DND-41 (cell line): ENCODE results near the gene BIRC3.

Experiments
- CTCF ChIP-seq: IDR thresholded peaks from 2 replicates; pipeline ENCODE4 v1.5.1; 2012; ENCODE audit warnings: borderline replicate concordance, low read length, moderate library complexity, mild to moderate bottlenecking; ENCODE audit not compliant: poor library complexity, severe bottlenecking; ENCODE audit errors: extremely low read depth
- EZH2 ChIP-seq: IDR thresholded peaks from 3 replicates; pipeline ENCODE4 v1.6.1; 2012; ENCODE audit warnings: borderline replicate concordance, low read depth, mild to moderate bottlenecking, moderate library complexity, low read length, inconsistent platforms; ENCODE audit not compliant: severe bottlenecking

DNA sequence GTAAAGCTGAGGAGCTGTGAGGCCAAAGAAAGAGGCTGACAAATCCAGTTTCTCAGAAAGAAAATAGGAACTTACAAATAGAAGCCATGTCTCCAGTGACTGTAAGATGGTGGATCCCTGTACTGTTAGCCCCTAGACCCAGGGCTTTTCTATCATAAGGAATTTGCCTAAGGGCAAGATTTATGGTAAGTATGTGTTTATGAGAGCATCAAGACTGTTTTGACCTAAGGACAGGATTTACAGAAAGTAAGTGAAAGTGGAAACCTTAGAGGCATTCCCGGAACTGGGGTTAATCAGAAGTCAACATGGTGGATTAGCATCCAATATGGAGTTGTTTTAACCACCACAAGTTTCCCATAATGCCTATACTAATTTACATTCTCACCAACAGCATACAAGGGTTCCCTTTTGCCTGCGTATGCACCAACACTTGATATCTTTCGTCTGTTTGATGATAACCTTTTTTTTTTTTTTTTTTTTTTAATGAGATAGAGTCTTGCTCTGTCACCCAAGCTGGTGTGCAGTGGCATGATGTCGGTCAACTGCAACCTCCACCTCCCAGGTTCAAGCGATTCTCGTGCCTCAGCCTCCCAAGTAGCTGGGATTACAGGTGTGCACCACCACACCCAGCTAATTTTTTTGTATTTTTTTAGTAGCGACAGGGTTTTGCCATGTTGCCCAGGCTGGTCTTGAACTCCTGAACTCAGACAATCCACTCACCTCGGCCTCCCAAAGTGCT is 69.9 kb downstream of the BIRC3 start:
- TF ChIP-seq CTCF (no peak), EZH2 (no peak)
